K562 treated with DMSO at 1 percent for 24 hours (cell line): ENCODE data around the gene CEP70. TPM values are rescaled to one million over a fixed set of nuclear protein-coding genes. Genes with fewer than 3 reads are reported as not detected.

ENCODE experiments used
- total RNA-seq: library from RNA; unstranded; fragments of 300-600 nt; gene quantifications from 2 replicates; pipeline ENCODE4 v1.2.3, GENCODE V29; 2022; ENCODE audit warnings: low read depth; ENCODE audit not compliant: insufficient read depth

The CEP70 gene
- 10.5 and 14.3 TPM in 2 replicates for total RNA-seq

GRCh38 chr3:138594150-138594934 is at the start of gene CEP70:
Gene CEP70, minus strand, starts transcription at chr3:138594260. Its CDS starts 21,333 bp downstream, at chr3:138572927.

GRCh38 chr3:138608322-138609135 is 14.5 kb upstream of the CEP70 start, which contains the start of gene FAIM:
Gene FAIM, plus strand, starts transcription at chr3:138608771. Its CDS starts 10,956 bp downstream, at chr3:138619727.

Other genes with a start within 250 kb of the CEP70 start
- gene MRAS, start 245.7 kb downstream of the CEP70 start, total RNA-seq, result 1.7 and 2.3 TPM in 2 replicates
- gene ESYT3, start 159.6 kb downstream of the CEP70 start, total RNA-seq, result not detected in 2 replicates
- gene FAIM, start 14.5 kb upstream of the CEP70 start, total RNA-seq, result 1.0 and 2.2 TPM in 2 replicates
- gene PIK3CB, start 240.7 kb upstream of the CEP70 start, total RNA-seq, result 38.5 and 39.7 TPM in 2 replicates